Measurements from ENCODE around the gene CALR3.

CALR3 gene

GRCh38 chr19:16527971-16528521, 32.1 kb upstream of the CALR3 start:
- H3K27ac ChIP-seq, result no peak overlapping the region
- peaks cover 100% of the 10 kb centered on the region for H3K36me3 ChIP-seq
- TF ChIP-seq CTCF (IDR thresholded peaks at IDR 0.05), result no peak
- H3K9me3 ChIP-seq, result no peaks in the 10 kb centered on the region
- H3K27me3 ChIP-seq, result no peaks in the 10 kb centered on the region
- H3K4me3 ChIP-seq (ENCODE audit: low read depth in 1 of 2, low read length in 1 of 2), result no peak overlapping the region
- no peaks in the 10 kb centered on the region for H3K4me1 ChIP-seq (ENCODE audit: control insufficient read depth in 1 of 2, insufficient read depth in 1 of 2, low read depth in 1 of 2, low read length in 1 of 2)

GRCh38 chr19:16527334-16527935, 31.5 kb upstream of the CALR3 start:
- H3K4me1 ChIP-seq (ENCODE audit: control insufficient read depth in 1 of 2, insufficient read depth in 1 of 2, low read depth in 1 of 2, low read length in 1 of 2), result no peaks in the 10 kb centered on the region
- TF ChIP-seq CTCF (IDR thresholded peaks at IDR 0.05), result no peak
- no peak overlapping the region for H3K27ac ChIP-seq
- H3K27me3 ChIP-seq, result no peaks in the 10 kb centered on the region
- no peak overlapping the region for H3K4me3 ChIP-seq (ENCODE audit: low read depth in 1 of 2, low read length in 1 of 2)
- peaks cover 100% of the 10 kb centered on the region for H3K36me3 ChIP-seq
- no peaks in the 10 kb centered on the region for H3K9me3 ChIP-seq

- peaks cover 100% of the 10 kb centered on the region for H3K36me3 ChIP-seq
Measured at GRCh38 chr19:16525751-16526481, 29.9 kb upstream of the CALR3 start.

GRCh38 chr19:16524991-16525734, 29.2 kb upstream of the CALR3 start:
- H3K36me3 ChIP-seq, result peaks cover 100% of the 10 kb centered on the region
- H3K4me1 ChIP-seq (ENCODE audit: control insufficient read depth in 1 of 2, insufficient read depth in 1 of 2, low read depth in 1 of 2, low read length in 1 of 2), result no peaks in the 10 kb centered on the region
- H3K27ac ChIP-seq, result no peak overlapping the region
- H3K4me3 ChIP-seq (ENCODE audit: low read depth in 1 of 2, low read length in 1 of 2), result no peak overlapping the region
- no peak for TF ChIP-seq CTCF (IDR thresholded peaks at IDR 0.05)
- no peaks in the 10 kb centered on the region for H3K9me3 ChIP-seq
- no peaks in the 10 kb centered on the region for H3K27me3 ChIP-seq

More at GRCh38 chr19:16525751-16526481, 29.9 kb upstream of the CALR3 start:
- Histone ChIP-seq H3K27me3 (no peaks in the 10 kb centered on the region), H3K4me3 (ENCODE audit: low read depth in 1 of 2, low read length in 1 of 2) (no peak overlapping the region), H3K27ac (no peak overlapping the region), H3K4me1 (ENCODE audit: control insufficient read depth in 1 of 2, insufficient read depth in 1 of 2, low read depth in 1 of 2, low read length in 1 of 2) (no peaks in the 10 kb centered on the region), H3K9me3 (no peaks in the 10 kb centered on the region)
- TF ChIP-seq CTCF (IDR thresholded peaks at IDR 0.05), result no peak

- TF ChIP-seq CTCF (IDR thresholded peaks at IDR 0.05), result no peak
- H3K36me3 ChIP-seq, result peaks cover 100% of the 10 kb centered on the region
Measured at GRCh38 chr19:16522559-16523377, 26.8 kb upstream of the CALR3 start.

More at GRCh38 chr19:16522559-16523377, 26.8 kb upstream of the CALR3 start:
- Histone ChIP-seq H3K4me3 (ENCODE audit: low read depth in 1 of 2, low read length in 1 of 2) (no peak overlapping the region), H3K27me3 (no peaks in the 10 kb centered on the region), H3K4me1 (ENCODE audit: control insufficient read depth in 1 of 2, insufficient read depth in 1 of 2, low read depth in 1 of 2, low read length in 1 of 2) (no peaks in the 10 kb centered on the region), H3K27ac (no peak overlapping the region), H3K9me3 (no peaks in the 10 kb centered on the region)
